MM.1S (cell line): ENCODE results near the gene KBTBD4.

Source experiments
- DNase-seq: peaks from one replicate; pipeline ENCODE4 v3.0.0-alpha.2; 2015
- H2AFZ ChIP-seq: fragments of 300-600 bp; sonication (generic); 2 replicates; pipeline ENCODE4 v1.6.0; 2016; ENCODE audit warnings: antibody characterized with exemption, low read length
- H3F3A ChIP-seq: fragments of 300-600 bp; sonication (generic); 2 replicates; pipeline ENCODE4 v1.6.1; 2016; ENCODE audit warnings: mild to moderate bottlenecking, antibody characterized with exemption, low read length, moderate library complexity, mixed read lengths; ENCODE audit not compliant: insufficient read depth
- H3K27ac ChIP-seq: fragments of 300-600 bp; sonication (generic); 2 replicates; pipeline ENCODE4 v1.5.1; 2016; ENCODE audit warnings: mild to moderate bottlenecking, low read length
- H3K27me3 ChIP-seq: fragments of 300-600 bp; sonication (generic); replicated peaks from 2 replicates; pipeline ENCODE4 v1.6.0; 2016; ENCODE audit warnings: low read length; ENCODE audit not compliant: insufficient read depth
- H3K36me3 ChIP-seq: fragments of 300-600 bp; sonication (generic); replicated peaks from 2 replicates; pipeline ENCODE4 v1.6.1; 2016; ENCODE audit warnings: mild to moderate bottlenecking, low read length, mixed read lengths; ENCODE audit not compliant: insufficient read depth
- H3K4me1 ChIP-seq: fragments of 300-600 bp; sonication (generic); 2 replicates; pipeline ENCODE4 v1.6.1; 2016; ENCODE audit warnings: low read length, mixed read lengths
- H3K4me2 ChIP-seq: fragments of 300-600 bp; sonication (generic); 2 replicates; pipeline ENCODE4 v1.6.0; 2016; ENCODE audit warnings: low read depth, low read length
- H3K4me3 ChIP-seq: fragments of 300-600 bp; sonication (generic); 2 replicates; pipeline ENCODE4 v1.5.1; 2016; ENCODE audit warnings: low read length, mixed read lengths
- H3K79me2 ChIP-seq: fragments of 300-600 bp; sonication (generic); 2 replicates; pipeline ENCODE4 v1.6.1; 2016; ENCODE audit warnings: mixed run types, low read length, mixed read lengths
- H3K9ac ChIP-seq: fragments of 300-600 bp; sonication (generic); 2 replicates; pipeline ENCODE4 v1.6.1; 2016; ENCODE audit warnings: low read length, mixed read lengths
- H3K9me2 ChIP-seq: fragments of 300-600 bp; sonication (generic); replicated peaks from 2 replicates; pipeline ENCODE4 v1.6.1; 2016; ENCODE audit warnings: mild to moderate bottlenecking, low read length, mixed read lengths; ENCODE audit not compliant: insufficient read depth
- H3K9me3 ChIP-seq: fragments of 300-600 bp; sonication (generic); replicated peaks from 2 replicates; pipeline ENCODE4 v1.6.1; 2016; ENCODE audit warnings: mild to moderate bottlenecking, low read length, mixed read lengths; ENCODE audit not compliant: insufficient read depth
- H4K20me1 ChIP-seq: fragments of 300-600 bp; sonication (generic); 2 replicates; pipeline ENCODE4 v1.6.1; 2016; ENCODE audit warnings: mild to moderate bottlenecking, low read length, moderate library complexity, mixed read lengths; ENCODE audit not compliant: insufficient read depth
- EZH2 ChIP-seq: fragments of 300-600 bp; sonication (generic); optimal IDR thresholded peaks from 2 replicates; pipeline ENCODE3; 2017; ENCODE audit warnings: low read depth, mild to moderate bottlenecking, antibody characterized with exemption, low read length, mixed read lengths
- EZH2phosphoT487 ChIP-seq: fragments of 300-600 bp; sonication (generic); IDR thresholded peaks from 2 replicates; pipeline ENCODE4 v1.6.1; 2018; ENCODE audit warnings: antibody characterized with exemption, low read length
- TF ChIP-seq, protein P1 (sequence below): fragments of 300-600 bp; sonication (generic); IDR thresholded peaks from 2 replicates; pipeline ENCODE4 v1.5.1; 2016; ENCODE audit warnings: antibody characterized with exemption, low read length, mixed read lengths

The KBTBD4 gene

DNA sequence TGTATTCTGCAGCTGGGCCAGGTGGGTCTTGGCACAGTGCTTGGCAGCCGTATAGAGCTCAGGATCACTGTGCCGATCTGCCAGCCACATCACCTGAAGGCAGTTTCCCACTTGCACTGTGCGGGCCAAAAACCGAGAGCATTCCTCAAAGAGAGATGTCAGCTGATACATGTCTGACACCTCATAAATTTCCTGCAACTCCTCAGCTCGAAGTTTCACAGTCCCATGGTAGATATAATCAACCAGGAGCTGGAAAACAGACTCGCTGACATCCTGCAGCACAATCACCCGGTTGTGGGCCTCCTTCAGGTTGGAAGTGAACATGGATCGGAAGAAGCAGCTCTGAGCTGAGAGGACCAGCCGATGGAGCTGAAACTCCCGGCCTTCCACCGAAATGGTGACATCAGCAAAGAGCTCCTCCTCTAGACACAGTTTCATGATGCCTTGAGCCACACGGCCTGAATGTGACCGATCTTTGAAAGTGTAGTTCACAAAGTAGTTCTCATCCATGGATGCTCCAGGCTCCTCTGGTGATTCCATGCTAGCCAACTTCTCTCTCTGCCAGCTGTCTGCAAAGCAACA lies 1.2 kb downstream of the KBTBD4 start:
- H3K9me2 ChIP-seq, result no peaks in the 10 kb centered on the region
- peaks cover 16% of the 10 kb centered on the region for H3K4me1 ChIP-seq
- H3K9me3 ChIP-seq, result no peaks in the 10 kb centered on the region
- no peak overlapping the region; the same call in 1 of the 2 replicates for H3K9ac ChIP-seq
- peak overlapping the region; percentile 93 for H3K4me3 ChIP-seq
- H3K4me2 ChIP-seq, result peak overlapping the region; percentile 68
- H4K20me1 ChIP-seq, result no peaks in the 10 kb centered on the region
- no peak overlapping the region; the same call in 1 of the 2 replicates for H3K27ac ChIP-seq
- no peaks in the 10 kb centered on the region for H3K27me3 ChIP-seq
- no peaks in the 10 kb centered on the region for H3F3A ChIP-seq
- TF ChIP-seq EZH2phosphoT487 (no peak), EZH2 (no peak)
- TF ChIP-seq, protein P1, sequence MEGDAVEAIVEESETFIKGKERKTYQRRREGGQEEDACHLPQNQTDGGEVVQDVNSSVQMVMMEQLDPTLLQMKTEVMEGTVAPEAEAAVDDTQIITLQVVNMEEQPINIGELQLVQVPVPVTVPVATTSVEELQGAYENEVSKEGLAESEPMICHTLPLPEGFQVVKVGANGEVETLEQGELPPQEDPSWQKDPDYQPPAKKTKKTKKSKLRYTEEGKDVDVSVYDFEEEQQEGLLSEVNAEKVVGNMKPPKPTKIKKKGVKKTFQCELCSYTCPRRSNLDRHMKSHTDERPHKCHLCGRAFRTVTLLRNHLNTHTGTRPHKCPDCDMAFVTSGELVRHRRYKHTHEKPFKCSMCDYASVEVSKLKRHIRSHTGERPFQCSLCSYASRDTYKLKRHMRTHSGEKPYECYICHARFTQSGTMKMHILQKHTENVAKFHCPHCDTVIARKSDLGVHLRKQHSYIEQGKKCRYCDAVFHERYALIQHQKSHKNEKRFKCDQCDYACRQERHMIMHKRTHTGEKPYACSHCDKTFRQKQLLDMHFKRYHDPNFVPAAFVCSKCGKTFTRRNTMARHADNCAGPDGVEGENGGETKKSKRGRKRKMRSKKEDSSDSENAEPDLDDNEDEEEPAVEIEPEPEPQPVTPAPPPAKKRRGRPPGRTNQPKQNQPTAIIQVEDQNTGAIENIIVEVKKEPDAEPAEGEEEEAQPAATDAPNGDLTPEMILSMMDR, result no peak
- no peak overlapping the region for H2AFZ ChIP-seq
- peaks cover 18% of the 10 kb centered on the region; the same call in 1 of the 2 replicates for H3K36me3 ChIP-seq
- H3K79me2 ChIP-seq, result peaks cover 80% of the 10 kb centered on the region
- DNase-seq, result no peak

DNA sequence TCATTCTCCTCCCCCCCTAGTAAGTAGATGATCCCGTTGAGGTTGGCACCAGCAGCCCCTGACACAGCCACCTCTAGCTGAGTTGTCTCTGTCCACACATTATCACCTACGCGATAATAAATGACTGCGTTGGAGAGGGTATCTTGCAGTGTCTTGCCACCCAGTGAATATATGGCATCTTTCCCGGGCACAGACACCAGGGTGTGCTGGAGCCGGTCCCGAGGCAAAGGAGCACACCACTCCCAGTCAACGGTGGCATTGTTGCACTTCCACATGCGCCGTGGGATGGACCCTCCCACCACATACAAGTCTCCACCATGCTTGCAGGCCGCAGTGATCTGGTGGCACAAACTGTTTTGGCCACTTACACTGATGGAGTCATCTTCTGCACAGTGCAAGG lies 5.4 kb downstream of the KBTBD4 start:
- no peak for DNase-seq
- Histone ChIP-seq H4K20me1 (no peaks in the 10 kb centered on the region), H2AFZ (no peak overlapping the region), H3K9me3 (no peaks in the 10 kb centered on the region), H3K4me3 (no peak overlapping the region), H3K27me3 (no peaks in the 10 kb centered on the region), H3F3A (no peaks in the 10 kb centered on the region), H3K79me2 (peaks cover 76% of the 10 kb centered on the region), H3K9ac (no peak overlapping the region), H3K9me2 (no peaks in the 10 kb centered on the region), H3K27ac (no peak overlapping the region), H3K4me1 (peaks cover 10% of the 10 kb centered on the region), H3K4me2 (no peak overlapping the region), H3K36me3 (peaks cover 4% of the 10 kb centered on the region; the same call in 1 of the 2 replicates)
- TF ChIP-seq, protein P1, result no peak
- TF ChIP-seq EZH2 (no peak), EZH2phosphoT487 (no peak)

DNA sequence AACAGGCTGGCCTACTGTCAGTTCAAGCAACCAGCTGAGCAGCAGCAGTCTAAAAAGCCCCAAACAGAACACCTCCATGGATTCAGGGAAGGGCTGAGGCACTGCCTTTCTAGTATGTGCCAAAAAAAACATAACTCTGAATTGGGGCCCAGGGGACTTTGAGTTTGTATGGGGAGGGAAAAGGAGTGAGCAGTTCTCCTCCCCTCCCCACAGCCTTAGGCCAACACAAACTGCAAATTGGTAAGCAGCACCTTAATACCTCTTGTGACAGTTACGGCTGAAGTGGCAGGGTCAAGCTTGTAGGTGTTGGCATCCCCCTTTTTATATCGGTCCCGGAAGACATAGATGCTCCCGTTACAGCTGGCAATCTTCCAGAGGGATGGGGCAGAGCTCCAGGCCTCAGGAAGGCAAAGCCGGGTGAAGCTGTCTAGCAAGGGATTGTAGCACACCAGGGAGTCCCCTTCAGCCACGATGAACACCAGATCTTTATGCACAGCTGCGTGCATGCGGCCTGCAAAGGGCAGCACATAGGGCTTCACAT lies 6.0 kb downstream of the KBTBD4 start:
- DNase-seq, result no peak
- Histone ChIP-seq H3F3A (no peaks in the 10 kb centered on the region), H4K20me1 (no peaks in the 10 kb centered on the region), H3K9me3 (no peaks in the 10 kb centered on the region), H3K27ac (no peak overlapping the region), H3K9me2 (no peaks in the 10 kb centered on the region), H3K9ac (no peak overlapping the region), H3K36me3 (peaks cover 4% of the 10 kb centered on the region; the same call in 1 of the 2 replicates), H3K4me2 (no peak overlapping the region), H3K4me1 (peaks cover 6% of the 10 kb centered on the region), H2AFZ (no peak overlapping the region), H3K27me3 (no peaks in the 10 kb centered on the region), H3K4me3 (no peak overlapping the region), H3K79me2 (peaks cover 75% of the 10 kb centered on the region)
- TF ChIP-seq, protein P1, result no peak
- TF ChIP-seq EZH2phosphoT487 (no peak), EZH2 (no peak)
